ENCODE measurements around the gene IQSEC1. TPM values are rescaled to one million over a fixed set of nuclear protein-coding genes. Genes with fewer than 3 reads are reported as not detected.

IQSEC1 gene
- total RNA-seq = 10 to 100 TPM; 56.1 to 99.5 (median 78.2) TPM

DNA sequence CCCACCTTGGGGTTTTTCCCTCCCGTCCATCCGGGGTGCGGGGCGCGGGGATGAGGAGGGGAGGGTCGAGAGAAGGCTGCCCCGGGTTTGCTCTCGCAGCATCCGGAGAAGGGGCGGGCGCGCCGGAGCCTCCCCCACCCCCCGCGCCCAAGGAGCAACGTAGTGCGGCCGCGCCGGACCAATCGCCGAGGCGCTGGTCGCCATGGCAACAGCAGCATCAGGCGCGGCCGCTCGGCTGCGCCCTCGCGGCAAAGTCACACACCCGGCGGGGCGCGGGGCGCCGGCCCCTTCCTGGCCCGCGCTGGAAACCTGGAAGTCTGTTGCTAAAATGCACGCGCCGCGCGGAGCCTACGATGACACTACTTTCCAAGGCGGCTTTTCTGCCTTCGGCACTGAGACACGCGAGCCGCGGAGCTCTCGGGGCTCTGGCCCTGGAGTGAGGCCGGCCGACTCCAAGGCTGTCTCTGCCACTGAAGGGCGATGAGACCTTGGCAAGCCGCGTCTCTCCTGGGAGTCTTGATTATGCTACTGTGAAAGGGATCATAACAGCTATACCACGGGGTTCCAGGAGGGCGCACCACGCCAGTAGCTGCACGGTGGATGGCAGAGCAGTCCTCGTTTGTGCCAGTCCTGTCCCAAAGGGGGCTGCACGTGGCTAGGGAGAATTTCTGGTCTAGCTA is at the start of gene IQSEC1:
Gene IQSEC1 (minus strand): TSS at position 104 of the 680 bp plus-strand sequence. CDS start 415 bp downstream, outside the sequence.
- Histone ChIP-seq H3K27me3 (peaks cover 0 to 90% (median 29%) of the 10 kb centered on the region in 4 donors), H3K4me1 (peaks cover 33 to 35% (median 34%) of the 10 kb centered on the region in 4 donors), H3K27ac (replicated peaks in 1 of 4) (no peak within 1 kb of the TSS), H3K9me3 (no peaks in the 10 kb centered on the region), H3K36me3 (no peaks in the 10 kb centered on the region), H3K4me3 (peak within 1 kb of the TSS; percentile 25 to 39 (median 30))
- DNase-seq (ENCODE audit: extremely low spot score) = no peak
- TF ChIP-seq EP300 (IDR thresholded peaks at IDR 0.05) (no peak), POLR2AphosphoS5 (IDR thresholded peaks at IDR 0.05) (no peak), CTCF (IDR thresholded peaks at IDR 0.05) (no peak), POLR2A (IDR thresholded peaks at IDR 0.05; ENCODE audit: low read depth) (no peak)
- 19% methylated on average over 15 of the region's 63 CpGs for WGBS
- intact Hi-C loops (cut with DNase I) = no loop called here

GRCh38 chr3:13122081-13123012 is 49.1 kb upstream of the IQSEC1 start:
- H3K4me1 ChIP-seq = no peaks in the 10 kb centered on the region
- TF ChIP-seq POLR2A (IDR thresholded peaks at IDR 0.05; ENCODE audit: low read depth) (no peak), EP300 (IDR thresholded peaks at IDR 0.05) (no peak), POLR2AphosphoS5 (IDR thresholded peaks at IDR 0.05) (no peak), CTCF (IDR thresholded peaks at IDR 0.05) (no peak)
- intact Hi-C loops (cut with DNase I) = no loop called here
- H3K36me3 ChIP-seq = no peaks in the 10 kb centered on the region
- H3K4me3 ChIP-seq = no peak overlapping the region
- 66% methylated on average over 20 of the region's 20 CpGs for WGBS
- no peak for DNase-seq (ENCODE audit: extremely low spot score)
- peaks cover 0 to 10% (median 0%) of the 10 kb centered on the region in 4 donors for H3K27me3 ChIP-seq
- H3K27ac ChIP-seq (replicated peaks in 1 of 4) = no peak overlapping the region
- no peaks in the 10 kb centered on the region for H3K9me3 ChIP-seq

DNA sequence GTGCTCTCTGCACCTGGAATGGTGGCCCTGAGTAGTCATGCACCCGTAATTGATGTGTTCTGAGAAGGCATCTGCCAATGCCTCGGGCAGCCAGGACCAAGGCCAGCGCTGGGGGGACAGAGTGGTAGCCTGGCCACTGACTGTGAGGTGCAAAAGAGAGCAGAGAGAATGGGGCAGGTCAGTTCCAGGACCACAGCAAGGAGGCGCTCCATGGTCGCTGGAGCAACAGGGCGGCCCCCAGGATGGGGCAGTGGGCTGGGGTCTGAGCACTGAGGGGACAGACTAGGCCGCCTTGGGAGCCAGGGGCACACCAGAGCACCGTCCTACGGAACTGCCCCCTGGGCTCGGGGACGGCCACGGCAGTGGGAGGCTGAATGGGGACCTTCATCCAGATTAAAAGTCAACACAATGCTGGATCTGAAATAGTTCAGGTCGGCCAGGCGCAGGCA is 48.3 kb upstream of the IQSEC1 start:
- no peaks in the 10 kb centered on the region for H3K9me3 ChIP-seq
- H3K4me3 ChIP-seq = no peak overlapping the region
- H3K36me3 ChIP-seq = no peaks in the 10 kb centered on the region
- no peak for DNase-seq (ENCODE audit: extremely low spot score)
- 84% methylated on average over 14 of the region's 14 CpGs for WGBS
- TF ChIP-seq CTCF (IDR thresholded peaks at IDR 0.05) (no peak), POLR2A (IDR thresholded peaks at IDR 0.05; ENCODE audit: low read depth) (no peak), EP300 (IDR thresholded peaks at IDR 0.05) (no peak), POLR2AphosphoS5 (IDR thresholded peaks at IDR 0.05) (no peak)
- peaks cover 0 to 10% (median 0%) of the 10 kb centered on the region in 4 donors for H3K27me3 ChIP-seq
- H3K27ac ChIP-seq (replicated peaks in 1 of 4) = no peak overlapping the region
- intact Hi-C loops (cut with DNase I) = no loop called here
- H3K4me1 ChIP-seq = no peaks in the 10 kb centered on the region

DNA sequence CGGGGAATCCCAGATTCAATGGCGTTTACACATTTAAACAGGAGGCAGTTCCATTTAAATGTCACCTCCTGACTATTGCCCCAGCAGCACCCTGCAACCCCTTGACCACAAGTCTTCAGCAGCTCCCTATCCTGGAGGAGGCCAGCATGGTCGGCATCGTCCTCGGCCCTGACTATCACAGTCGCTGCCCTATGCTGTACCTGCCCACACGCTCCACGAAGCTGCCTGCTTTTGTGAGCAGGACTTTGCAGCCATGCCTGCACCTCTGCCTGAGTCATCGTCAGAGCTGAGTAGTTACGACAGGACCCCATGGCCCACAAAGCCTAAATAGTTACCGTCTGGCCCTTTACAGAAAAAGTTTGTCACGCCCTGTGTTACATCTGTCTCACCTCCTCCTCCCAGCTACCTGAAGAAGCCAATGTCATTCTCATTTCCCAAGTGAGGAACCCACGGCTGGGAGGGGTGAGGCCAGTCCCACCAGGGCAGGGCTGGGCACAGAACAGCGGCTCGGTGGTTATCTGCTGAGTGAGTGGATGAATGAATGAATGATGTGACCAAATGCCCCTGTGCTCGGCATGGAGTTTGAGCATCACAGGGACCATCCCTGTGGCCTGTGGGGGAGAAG is 47.8 kb upstream of the IQSEC1 start:
- no peak overlapping the region for H3K27ac ChIP-seq (replicated peaks in 1 of 4)
- H3K4me3 ChIP-seq = no peak overlapping the region
- H3K9me3 ChIP-seq = no peaks in the 10 kb centered on the region
- no peak for DNase-seq (ENCODE audit: extremely low spot score)
- intact Hi-C loops (cut with DNase I) = no loop called here
- no peaks in the 10 kb centered on the region for H3K4me1 ChIP-seq
- WGBS = 86% methylated on average over 15 of the region's 16 CpGs
- TF ChIP-seq EP300 (IDR thresholded peaks at IDR 0.05) (no peak), CTCF (IDR thresholded peaks at IDR 0.05) (no peak), POLR2A (IDR thresholded peaks at IDR 0.05; ENCODE audit: low read depth) (no peak), POLR2AphosphoS5 (IDR thresholded peaks at IDR 0.05) (no peak)
- H3K36me3 ChIP-seq = no peaks in the 10 kb centered on the region
- H3K27me3 ChIP-seq = peaks cover 0 to 11% (median 0%) of the 10 kb centered on the region in 4 donors
